Eye (tissue), 1 donor: ENCODE data around the gene MAPK7.
A peak's percentile ranks its signal among the peaks of the same experiment; 100 is the strongest.

Experiments used
- DNase-seq: peaks from one replicate; pipeline ENCODE4 v3.0.0-alpha.2; 2015

MAPK7 gene

DNA sequence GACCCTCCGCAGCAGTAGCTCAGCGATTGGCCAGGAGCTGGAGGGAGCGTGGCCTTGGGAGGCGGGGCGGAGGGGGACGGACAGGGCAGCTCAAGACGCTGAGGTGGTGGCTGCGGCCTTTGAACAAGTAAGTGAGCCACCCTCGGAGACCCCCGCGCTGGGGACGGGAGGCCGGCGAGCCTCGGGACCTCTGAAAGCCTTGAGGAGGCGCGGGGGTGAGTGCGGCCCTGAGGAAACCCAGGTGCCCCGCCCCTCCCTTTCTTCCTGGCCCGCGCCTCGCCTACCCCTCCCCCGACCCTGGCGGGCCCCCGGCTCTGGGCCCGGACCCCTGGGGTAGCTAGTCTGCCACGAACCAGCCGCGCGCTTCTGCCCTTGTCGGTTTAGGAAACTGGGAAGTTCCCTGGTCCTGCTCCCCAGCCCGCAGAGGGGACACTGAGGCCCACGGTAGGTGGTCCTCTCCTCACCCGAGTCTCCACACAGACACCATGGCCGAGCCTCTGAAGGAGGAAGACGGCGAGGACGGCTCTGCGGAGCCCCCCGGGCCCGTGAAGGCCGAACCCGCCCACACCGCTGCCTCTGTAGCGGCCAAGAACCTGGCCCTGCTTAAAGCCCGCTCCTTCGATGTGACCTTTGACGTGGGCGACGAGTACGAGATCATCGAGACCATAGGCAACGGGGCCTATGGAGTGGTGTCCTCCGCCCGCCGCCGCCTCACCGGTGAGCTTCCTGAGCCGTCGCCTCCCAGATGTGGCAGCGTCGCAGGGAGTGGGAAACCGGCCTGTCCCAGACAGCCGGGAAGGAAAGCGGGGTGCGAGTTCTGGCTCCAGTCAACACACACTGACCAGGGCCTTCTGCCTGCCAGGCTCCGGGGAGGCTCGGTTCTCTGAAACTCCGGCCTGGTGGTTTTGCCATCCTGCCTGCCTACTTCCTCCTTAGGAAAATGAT is at the start of gene MAPK7:
Gene MAPK7 (plus strand): TSS at position 83 of the 945 bp plus-strand sequence. CDS start 403 bp downstream, at position 486.
- DNase-seq: no peak

DNA sequence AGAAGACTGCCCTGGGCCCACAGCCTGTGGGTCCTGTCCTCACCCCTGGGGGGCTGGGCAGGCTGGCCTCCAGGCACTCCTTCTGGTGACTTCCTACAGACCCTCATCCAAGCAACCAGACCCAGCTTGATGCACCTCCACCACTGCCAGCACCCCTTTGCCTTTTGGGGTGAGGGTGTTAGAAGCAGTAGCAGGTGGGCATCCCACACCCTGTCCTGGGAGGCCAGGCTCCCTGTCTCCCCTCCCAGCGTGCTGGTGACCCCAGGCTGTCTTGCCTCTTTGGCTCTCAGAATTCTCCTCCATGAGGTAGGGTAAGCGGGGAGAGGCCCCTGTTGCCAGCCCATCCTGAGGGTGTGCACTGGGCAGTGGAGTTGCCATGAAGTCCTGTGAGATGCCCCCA is 49.2 kb upstream of the MAPK7 start:
- no peak for DNase-seq

DNA sequence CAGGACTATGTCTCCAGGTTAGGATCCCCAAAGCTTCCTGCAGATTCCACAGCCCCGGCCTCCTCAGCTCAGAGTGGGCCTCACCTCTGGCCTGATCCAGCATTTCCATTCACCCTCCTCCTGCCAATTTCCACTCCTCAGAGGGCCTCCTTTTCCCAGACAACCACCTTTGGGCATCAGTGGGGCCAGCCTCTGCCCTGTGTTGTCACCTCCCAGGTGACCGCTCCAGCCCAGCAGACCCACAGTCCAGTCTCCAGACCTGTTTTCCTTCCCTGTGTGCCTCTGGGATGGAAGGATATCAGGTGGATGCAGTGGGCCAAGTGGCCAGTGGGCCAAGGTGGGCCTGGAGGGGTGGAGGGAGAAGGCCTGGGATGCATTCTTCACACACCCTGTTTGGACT is 48.5 kb upstream of the MAPK7 start:
- DNase-seq: no peak

DNA sequence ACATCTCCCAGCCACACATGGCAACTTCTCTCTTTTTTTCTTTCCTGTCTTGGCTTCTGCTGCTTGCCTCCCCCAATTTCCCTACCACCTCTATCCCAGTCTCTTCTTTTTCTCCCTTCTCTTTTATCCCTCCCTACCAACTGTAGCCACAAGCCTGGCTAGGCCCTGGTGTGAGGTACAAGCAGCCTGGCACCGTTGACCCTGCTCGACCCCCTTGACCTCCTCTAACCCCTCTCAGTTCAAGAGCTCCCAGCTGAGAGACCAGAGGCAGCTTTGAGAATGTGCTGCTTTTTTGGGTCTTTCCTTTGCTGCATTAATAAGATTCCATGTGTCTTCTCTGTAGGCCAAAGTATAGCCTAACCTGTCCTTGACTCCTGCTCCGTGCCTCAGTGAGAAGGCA is 48.0 kb upstream of the MAPK7 start:
- DNase-seq: no peak

GRCh38 chr17:19331134-19331533 is 47.2 kb upstream of the MAPK7 start:
- DNase-seq: no peak

DNA sequence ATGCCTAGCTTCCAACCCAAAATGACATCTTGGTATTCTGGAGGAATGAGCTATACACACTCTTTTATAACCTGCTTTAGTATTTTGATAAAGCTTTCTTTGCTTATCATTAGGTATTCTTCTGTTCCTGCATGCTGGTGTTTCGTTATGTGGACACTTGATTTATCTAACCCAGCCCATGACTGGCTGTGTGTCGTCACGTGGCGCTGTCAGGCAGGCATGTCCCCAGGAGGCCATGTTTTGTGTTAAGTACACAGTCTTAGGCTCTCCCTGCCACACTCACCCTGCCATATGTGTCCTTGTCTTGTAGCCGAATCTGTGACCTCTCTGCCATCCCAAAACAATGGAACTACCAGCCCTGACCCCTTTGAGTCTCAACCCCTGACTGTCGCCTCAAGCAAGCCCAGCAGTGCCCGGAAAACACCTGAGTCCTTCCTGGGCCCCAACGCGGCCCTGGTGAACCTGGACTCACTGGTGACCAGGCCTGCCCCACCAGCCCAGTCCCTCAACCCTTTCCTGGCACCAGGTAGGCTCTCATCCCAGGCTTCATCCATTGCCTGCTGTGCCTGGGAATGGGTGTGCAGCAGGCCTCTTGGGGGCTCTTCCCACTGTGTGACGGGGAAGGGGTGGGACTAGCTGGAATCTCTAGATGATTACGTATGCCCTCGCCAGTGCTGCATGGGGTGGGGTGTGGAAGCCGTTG is 46.6 kb upstream of the MAPK7 start:
- DNase-seq: no peak

DNA sequence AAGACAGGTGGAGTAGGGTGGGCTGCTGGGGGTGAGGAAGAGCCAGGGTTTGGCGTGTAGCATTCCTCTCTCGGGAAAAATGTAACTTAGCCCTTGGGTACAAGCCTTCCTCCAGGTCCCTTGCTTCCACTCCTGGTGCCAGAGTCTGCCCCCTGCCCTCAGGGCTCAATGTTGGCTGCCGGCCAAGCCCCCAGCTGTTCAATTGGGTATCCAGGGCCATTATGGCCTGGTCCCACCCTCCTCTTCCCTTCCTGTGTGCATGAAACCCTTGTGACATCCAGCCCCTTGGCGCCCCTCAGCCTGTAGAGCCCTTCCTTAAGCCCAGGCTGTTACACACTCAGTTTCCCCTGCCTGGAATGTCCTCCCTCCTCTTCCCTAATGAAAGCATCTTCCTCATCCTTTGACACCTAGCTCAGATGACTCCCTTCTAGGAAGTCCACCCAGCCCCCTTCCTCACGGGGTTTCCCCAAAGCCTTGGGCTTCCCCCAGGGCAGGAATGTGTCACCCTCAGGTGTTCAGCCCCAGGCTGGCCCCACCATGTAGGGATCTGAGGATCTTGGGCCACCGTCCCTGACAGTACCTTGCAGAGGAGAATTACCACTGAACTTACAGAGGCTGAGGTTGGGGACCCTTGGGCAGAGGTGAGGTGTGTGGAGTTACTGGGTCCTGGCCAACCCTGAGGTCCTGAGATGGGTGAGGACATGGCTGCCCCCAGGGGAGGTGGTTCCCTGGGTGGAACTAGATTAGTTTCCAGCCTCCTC is 45.7 kb upstream of the MAPK7 start:
- DNase-seq: no peak

DNA sequence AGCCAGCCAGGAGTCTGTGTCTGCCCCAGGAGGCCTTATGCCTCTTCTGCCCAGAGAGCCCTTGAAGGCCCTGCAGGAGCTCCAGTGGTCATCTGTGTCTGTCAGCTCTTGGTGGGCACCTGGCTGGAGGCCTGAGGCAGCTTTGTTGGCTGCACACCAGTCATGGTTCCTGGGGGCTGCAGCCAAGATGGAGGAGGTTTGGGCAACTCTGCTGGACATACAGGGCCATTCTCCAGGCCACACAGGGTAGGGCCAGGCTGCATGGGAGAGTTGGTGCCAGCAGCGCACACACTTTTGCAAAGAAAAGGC is 45.2 kb upstream of the MAPK7 start:
- DNase-seq: no peak

DNA sequence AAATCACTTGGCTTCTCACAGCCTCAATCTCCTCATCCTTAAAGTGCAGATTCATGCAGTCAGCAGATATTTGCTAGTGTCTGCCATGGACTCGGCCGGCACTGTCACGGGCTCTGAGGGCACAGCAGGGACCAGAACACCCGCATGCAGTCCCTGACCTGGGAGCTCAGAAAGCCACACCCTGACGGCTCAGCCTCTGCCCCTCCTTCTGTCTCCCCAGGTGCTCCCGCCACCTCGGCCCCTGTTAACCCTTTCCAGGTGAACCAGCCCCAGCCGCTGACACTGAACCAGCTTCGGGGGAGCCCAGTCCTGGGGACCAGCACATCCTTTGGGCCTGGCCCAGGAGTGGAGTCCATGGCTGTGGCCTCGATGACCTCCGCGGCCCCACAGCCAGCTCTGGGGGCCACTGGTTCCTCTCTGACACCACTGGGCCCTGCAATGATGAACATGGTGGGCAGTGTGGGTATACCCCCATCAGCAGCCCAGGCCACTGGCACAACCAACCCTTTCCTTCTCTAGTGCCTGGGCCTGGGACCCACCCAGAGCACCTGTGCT is 44.5 kb upstream of the MAPK7 start:
- DNase-seq: no peak

DNA sequence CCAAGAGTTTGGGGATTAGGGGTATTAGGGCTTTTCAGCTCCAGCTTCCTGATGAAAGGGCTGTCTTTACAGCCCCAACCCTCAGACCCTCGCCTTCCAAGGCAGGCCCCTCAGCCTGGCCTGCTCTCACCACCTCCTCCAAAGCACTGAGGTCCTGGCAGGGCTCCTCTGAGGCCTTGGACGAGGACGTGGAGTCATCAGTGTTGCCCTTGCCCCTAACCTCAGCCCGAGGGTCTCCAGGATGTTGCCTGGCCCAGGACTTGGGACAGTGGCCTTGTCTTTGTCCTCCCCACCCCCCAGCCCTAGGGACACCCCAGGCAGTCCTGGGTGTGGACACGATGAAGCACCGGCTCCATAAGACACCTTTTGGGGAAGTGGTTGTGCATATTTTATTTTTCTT is 44.0 kb upstream of the MAPK7 start:
- no peak for DNase-seq

GRCh38 chr17:19335951-19336631 is 42.2 kb upstream of the MAPK7 start:
- DNase-seq: no peak

- peak; percentile 65 for DNase-seq
These were observed 41.2 kb upstream of the MAPK7 start for GRCh38 chr17:19336938-19337711.

- no peak for DNase-seq
These were observed 40.6 kb upstream of the MAPK7 start for GRCh38 chr17:19337712-19338023.

GRCh38 chr17:19338031-19338990 is 40.0 kb upstream of the MAPK7 start:
- peak; percentile 59 for DNase-seq

DNA sequence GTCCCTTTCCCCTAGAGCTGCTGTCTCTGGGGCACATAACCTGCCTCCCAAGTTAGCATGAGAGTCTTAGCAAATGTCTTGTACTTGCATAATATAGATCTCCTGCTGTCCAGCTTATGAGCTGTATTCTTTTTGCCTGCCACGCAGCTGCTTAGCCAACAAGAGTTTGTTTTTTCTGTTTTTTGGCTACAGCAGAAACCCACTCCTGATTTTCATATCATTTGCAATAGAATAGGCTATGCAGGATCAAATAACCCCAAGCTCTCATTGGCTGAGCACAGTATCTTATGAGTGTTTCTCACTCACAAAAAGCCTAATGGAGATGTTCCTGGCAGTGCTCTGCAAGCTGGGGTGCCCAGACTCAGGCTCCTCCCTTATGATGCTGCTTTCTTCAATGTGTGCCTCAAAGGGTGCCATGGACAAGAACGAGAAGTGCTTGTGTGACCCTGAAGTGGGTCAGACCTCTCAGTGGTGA is 38.9 kb upstream of the MAPK7 start:
- no peak for DNase-seq

- DNase-seq: no peak
These were observed 37.1 kb upstream of the MAPK7 start for GRCh38 chr17:19341211-19341631.

GRCh38 chr17:19341641-19342610 is 36.4 kb upstream of the MAPK7 start:
- no peak for DNase-seq

DNA sequence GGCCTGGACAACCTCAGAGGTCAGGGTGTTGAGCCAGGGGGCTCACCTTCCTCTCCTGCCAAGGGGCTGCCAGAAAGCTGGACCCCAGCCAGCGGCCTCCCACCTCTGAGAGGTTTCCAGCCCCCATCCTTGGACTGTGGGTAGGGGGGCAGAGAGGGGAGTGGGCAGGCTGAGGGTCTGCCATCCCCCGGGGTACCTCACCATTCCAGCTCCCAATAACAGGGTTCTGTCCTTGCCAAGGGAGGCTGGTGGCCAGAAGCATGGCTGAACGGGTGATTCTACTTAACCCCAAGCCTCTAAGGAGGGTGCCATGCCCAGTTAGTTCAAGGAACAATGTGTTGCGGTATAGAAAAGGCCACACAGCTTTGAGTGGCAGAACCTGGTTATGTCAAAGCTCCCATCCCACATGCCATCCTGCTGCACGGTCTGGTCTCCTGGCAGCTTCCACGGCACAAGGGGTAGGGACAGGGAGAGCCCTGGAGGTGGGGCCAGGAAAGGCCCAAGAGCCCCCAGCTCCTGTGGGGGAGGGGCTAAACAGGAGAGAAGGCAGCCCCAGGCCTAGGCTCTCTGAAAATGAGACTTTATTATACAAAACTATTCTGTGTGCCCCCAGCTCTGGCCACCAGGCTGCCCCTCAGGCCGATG is 35.6 kb upstream of the MAPK7 start:
- DNase-seq: no peak

DNA sequence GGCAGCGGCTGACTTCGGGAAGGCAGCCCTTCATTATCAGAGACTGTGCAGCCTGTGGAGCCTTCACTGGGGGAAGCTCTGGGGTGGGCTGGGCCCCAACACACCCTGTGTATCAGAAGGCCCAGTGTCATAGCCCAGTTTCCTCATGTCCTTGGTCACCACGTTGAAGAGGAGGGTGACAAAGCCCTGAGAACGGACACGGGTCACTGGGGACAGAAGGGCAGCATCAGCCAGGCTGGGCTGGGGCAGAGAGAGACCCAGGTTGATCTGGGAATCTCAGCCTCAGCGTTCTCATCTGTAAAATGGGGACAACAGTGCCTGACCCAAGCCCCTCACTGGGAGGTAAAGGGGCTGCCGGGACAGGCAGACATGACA is 35.1 kb upstream of the MAPK7 start:
- no peak for DNase-seq
